Muscle layer of duodenum (tissue), 2 donors: Measurements from ENCODE around the gene EIF5A.

Experiments
- H3K27ac ChIP-seq: one replicate; pipeline ENCODE4 v1.7.0; 2013; ENCODE audit warnings: mild to moderate bottlenecking, low read length
- H3K27me3 ChIP-seq: one replicate; pipeline ENCODE4 v1.7.0; 2013; ENCODE audit warnings: low read depth, mild to moderate bottlenecking, control low read depth, low read length
- H3K36me3 ChIP-seq, 2 donors: one replicate each; pipeline ENCODE4 v1.7.0; 2013; ENCODE audit warnings: low read length in 2 of 2, control low read depth in 1 of 2, mild to moderate bottlenecking in 1 of 2; ENCODE audit not compliant: insufficient read depth in 2 of 2, control insufficient read depth in 1 of 2
- H3K4me1 ChIP-seq, 2 donors: one replicate each; pipeline ENCODE4 v1.7.0; 2013; ENCODE audit warnings: low read length in 2 of 2, mild to moderate bottlenecking in 2 of 2, control low read depth in 1 of 2, moderate library complexity in 1 of 2; ENCODE audit not compliant: insufficient read depth in 2 of 2, control insufficient read depth in 1 of 2
- H3K4me3 ChIP-seq, 2 donors: one replicate each; pipeline ENCODE4 v1.7.0; 2013; ENCODE audit warnings: low read length in 2 of 2, low read depth in 1 of 2, mild to moderate bottlenecking in 1 of 2
- H3K9me3 ChIP-seq, 2 donors: one replicate each; pipeline ENCODE4 v1.7.0; 2013; ENCODE audit warnings: low read length in 2 of 2, control low read depth in 1 of 2, mild to moderate bottlenecking in 1 of 2; ENCODE audit not compliant: control insufficient read depth in 1 of 2
- donor health status: healthy.

EIF5A gene

DNA sequence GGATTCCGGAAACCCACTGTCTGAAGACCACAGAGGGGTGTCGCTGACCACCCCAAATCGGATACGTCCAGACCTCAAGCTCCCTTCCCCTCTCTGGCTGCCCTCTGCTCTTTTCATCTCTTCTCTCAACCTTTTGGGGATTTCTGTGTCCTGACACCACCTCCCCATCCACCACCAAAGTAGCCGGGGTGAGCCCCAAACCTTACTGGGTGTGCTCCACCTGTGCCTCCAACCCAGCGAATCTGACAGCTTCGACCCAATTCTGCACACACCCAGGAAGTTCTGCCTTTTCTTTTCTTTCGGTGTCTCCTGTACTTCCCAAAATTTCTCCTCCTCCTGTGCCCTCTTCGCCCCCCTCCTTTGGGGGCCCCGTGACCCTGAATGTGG, 45.1 kb downstream of the EIF5A start:
- Histone ChIP-seq H3K27ac (peak overlapping the region; percentile 82), H3K36me3 (peaks cover 0 to 9% of the 10 kb centered on the region in 2 donors), H3K4me3 (peak overlapping the region; percentile 75 to 82), H3K4me1 (peaks cover 20 to 58% of the 10 kb centered on the region in 2 donors), H3K9me3 (no peaks in the 10 kb centered on the region), H3K27me3 (no peaks in the 10 kb centered on the region)

DNA sequence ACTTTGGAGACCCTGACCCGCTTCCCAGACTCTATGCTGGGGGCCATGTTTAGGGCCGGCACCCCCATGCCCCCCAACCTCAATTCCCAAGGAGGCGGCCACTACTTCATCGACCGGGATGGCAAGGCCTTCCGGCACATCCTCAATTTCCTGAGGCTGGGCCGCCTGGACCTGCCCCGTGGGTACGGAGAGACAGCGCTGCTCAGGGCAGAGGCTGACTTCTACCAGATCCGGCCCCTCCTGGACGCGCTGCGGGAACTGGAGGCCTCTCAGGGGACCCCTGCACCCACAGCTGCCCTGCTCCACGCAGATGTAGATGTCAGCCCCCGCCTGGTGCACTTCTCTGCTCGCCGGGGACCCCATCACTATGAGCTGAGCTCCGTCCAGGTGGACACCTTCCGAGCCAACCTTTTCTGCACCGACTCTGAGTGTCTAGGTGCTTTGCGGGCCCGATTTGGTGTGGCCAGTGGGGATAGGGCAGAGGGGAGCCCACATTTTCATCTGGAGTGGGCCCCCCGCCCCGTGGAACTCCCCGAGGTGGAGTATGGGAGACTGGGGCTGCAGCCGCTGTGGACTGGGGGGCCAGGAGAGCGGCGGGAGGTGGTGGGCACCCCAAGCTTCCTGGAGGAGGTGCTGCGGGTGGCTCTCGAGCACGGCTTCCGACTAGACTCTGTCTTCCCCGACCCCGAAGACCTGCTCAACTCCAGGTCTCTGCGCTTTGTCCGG, 45.6 kb downstream of the EIF5A start:
- Histone ChIP-seq H3K4me3 (peak overlapping the region; percentile 75 to 82), H3K4me1 (peaks cover 20 to 57% of the 10 kb centered on the region in 2 donors), H3K36me3 (peaks cover 0 to 9% of the 10 kb centered on the region in 2 donors)

DNA sequence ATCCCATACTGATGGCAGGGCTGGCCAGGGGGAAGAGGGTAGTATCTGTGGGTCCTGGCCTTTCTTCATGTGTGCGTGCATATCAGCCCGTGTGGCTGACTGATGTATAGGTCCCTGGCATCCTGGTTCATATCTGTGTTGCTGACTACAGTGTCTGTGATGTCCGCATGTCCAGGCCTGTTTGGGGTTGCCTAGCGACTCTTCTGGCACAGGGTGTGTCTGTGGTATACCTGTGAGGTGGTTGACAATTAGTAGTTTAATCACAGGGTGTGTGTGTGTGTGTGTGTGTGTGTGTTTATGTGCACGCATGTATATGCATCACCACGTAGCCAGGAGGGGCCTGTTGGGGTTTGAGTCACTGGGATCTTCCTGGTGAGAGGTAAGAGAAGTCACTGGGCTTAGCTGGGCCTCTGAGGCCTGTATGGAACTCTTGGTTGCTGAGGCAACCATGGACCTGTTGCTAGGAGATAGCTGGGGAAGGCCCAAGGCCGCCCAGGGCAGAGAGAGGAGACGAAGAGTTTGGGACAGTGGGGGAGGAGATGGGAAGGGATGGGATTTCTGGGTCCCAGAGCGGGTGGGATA, 46.9 kb downstream of the EIF5A start:
- H3K27ac ChIP-seq = no peak overlapping the region
- H3K4me1 ChIP-seq = peaks cover 20 to 50% of the 10 kb centered on the region in 2 donors
- no peak overlapping the region for H3K4me3 ChIP-seq

More for the DNA sequence above, 45.6 kb downstream of the EIF5A start:
- no peaks in the 10 kb centered on the region for H3K27me3 ChIP-seq
- H3K27ac ChIP-seq = no peak overlapping the region
- H3K9me3 ChIP-seq = no peaks in the 10 kb centered on the region

DNA sequence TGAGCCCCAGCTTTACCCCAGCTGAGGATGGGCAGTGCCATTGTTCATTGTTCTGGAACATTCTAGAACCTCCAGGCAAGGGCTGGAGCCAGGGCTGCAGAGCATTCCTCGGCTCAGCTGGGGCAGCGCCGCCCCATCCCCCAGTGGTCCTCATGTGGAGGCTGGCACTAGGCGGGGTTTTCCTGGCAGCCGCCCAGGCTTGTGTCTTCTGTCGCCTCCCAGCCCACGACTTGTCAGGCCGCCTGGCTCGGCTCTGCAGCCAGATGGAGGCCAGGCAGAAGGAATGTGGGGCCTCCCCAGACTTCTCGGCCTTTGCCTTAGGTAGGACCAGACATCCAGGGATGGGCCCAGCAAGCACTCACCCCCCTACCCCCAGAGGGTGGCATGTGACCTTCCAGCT, 47.6 kb downstream of the EIF5A start, which contains the start of gene TMEM95:
Gene TMEM95, plus strand, starts transcription at position 104 of the 400 bp plus-strand sequence. Its CDS starts 49 bp downstream, at position 153.
- H3K27ac ChIP-seq = peak within 1 kb of the TSS; percentile 34
- peaks cover 15 to 44% of the 10 kb centered on the region in 2 donors for H3K4me1 ChIP-seq
- H3K36me3 ChIP-seq = peaks cover 0 to 9% of the 10 kb centered on the region in 2 donors
- H3K4me3 ChIP-seq = no peak within 1 kb of the TSS
- H3K27me3 ChIP-seq = no peaks in the 10 kb centered on the region
- H3K9me3 ChIP-seq = no peaks in the 10 kb centered on the region

More for the DNA sequence above, 46.9 kb downstream of the EIF5A start:
- Histone ChIP-seq H3K36me3 (peaks cover 0 to 9% of the 10 kb centered on the region in 2 donors), H3K9me3 (no peaks in the 10 kb centered on the region), H3K27me3 (no peaks in the 10 kb centered on the region)

DNA sequence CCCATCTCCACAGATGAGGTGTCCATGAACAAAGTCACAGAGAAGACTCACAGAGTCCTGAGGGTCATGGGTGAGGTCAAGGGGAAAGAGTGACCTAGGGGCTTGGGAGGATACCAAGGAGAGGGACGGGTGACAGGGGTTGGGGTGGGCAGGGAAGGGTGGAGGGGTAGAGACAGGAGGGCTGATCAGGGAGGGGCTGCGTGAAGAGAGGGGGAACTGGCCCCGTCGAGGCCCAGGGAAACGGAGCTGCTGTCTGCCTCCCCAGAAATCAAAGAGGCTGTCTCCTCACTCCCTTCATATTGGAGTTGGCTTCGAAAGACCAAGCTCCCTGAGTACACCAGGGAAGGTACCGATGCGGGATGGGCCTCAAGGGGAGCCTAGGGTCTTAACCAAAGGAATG, 48.1 kb downstream of the EIF5A start:
- peaks cover 0 to 9% of the 10 kb centered on the region in 2 donors for H3K36me3 ChIP-seq
- no peak overlapping the region for H3K4me3 ChIP-seq
- no peaks in the 10 kb centered on the region for H3K27me3 ChIP-seq
- H3K27ac ChIP-seq = peak overlapping the region; percentile 34
- H3K4me1 ChIP-seq = peaks cover 15 to 43% of the 10 kb centered on the region in 2 donors
- H3K9me3 ChIP-seq = no peaks in the 10 kb centered on the region

DNA sequence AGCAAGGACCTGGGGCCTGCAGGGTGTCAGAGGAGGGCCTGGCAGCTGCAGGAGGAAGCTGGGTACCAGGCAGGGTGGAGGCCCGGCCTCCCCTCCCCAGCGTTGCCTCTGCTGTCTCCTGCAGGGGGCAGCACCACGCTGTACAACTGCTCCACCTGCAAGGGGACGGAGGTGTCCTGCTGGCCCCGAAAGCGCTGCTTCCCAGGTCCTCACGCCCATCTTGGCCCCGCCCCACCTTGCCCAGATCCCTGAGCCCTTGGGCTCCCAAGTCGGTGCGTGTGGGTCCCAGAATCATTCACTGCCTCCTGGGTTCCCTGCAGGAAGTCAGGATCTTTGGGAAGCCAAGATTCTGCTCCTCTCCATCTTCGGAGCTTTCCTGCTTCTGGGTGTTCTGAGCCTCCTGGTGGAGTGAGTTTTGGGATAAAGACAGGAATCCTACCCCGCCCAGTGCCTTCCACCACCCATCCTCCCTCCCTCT, 48.7 kb downstream of the EIF5A start:
- Histone ChIP-seq H3K4me3 (no peak overlapping the region), H3K9me3 (no peaks in the 10 kb centered on the region), H3K27ac (peak overlapping the region; percentile 34), H3K36me3 (peaks cover 0 to 6% of the 10 kb centered on the region in 2 donors), H3K4me1 (peaks cover 15 to 38% of the 10 kb centered on the region in 2 donors), H3K27me3 (no peaks in the 10 kb centered on the region)

DNA sequence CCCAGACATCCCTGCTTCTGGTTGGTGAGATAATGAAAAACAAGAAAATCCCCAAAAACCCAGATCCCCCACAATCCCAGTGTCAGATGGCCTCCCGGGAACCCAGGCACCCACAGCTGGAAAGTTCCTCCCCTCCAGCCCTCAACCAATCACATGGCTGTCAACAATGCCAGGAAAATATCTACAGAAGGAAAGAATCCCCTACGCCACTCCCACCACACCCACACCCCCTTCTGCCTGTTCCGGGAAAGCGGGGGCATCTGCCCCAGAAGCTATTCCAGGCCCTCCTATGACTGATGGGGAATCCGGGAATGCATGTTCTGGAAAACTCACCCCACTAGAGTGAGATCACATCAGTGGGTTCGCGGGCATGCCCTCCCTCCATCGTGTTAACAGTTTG, 49.3 kb downstream of the EIF5A start:
- Histone ChIP-seq H3K9me3 (no peaks in the 10 kb centered on the region), H3K4me1 (peaks cover 15 to 35% of the 10 kb centered on the region in 2 donors), H3K27me3 (no peaks in the 10 kb centered on the region), H3K36me3 (peaks cover 0 to 3% of the 10 kb centered on the region in 2 donors), H3K4me3 (no peak overlapping the region), H3K27ac (peak overlapping the region; percentile 34)

DNA sequence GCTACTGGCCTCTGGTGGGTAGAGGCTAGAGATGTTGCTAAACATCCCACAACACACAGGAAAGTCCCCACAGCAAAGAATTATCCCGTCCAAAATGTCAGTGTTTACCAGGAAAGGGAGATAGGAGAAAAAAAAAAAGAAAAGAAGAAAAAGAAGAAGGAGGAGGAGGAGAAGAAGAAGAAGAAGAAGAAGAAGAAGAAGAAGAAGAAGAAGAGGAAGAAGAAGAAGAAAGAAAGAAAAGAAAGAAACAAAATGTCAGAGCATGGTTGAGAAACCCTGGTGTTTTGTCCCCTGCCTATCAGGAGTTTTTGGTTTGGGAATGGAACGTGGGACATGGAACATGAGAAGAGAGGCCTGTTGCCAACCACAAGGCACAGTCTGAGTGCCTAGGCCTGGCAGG, 50.0 kb downstream of the EIF5A start:
- no peaks in the 10 kb centered on the region for H3K9me3 ChIP-seq
- H3K36me3 ChIP-seq = no peaks in the 10 kb centered on the region
- H3K4me3 ChIP-seq = no peak overlapping the region
- H3K27me3 ChIP-seq = no peaks in the 10 kb centered on the region
- H3K4me1 ChIP-seq = peaks cover 13 to 33% of the 10 kb centered on the region in 2 donors
- H3K27ac ChIP-seq = peak overlapping the region; percentile 65

DNA sequence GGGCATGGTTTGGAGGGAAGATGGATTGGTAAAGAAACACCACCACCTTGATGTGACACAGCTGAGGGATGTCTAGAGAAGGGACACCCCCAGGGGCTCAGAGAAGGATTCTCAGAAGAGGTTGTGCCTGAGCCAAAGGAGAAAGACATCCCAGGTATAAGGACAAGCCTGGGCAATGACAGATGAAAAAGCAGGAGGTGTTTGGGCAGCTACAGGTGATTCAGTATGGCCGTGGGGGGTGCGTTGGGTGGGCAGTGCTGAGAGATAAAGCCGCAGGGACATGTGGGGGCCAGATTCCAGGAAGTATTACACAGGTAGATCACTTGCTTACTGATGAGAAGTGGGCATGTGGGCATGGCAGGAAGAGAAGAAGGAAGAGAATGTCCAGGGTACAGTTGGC, 54.5 kb downstream of the EIF5A start:
- Histone ChIP-seq H3K27me3 (no peaks in the 10 kb centered on the region), H3K9me3 (no peaks in the 10 kb centered on the region), H3K27ac (no peak overlapping the region), H3K4me1 (no peaks in the 10 kb centered on the region), H3K36me3 (no peaks in the 10 kb centered on the region), H3K4me3 (no peak overlapping the region)
